ENCODE measurements around the gene REPS2.

The REPS2 gene

GRCh38 chrX:16985286-16985685 lies 38.8 kb downstream of the REPS2 start:
- Histone ChIP-seq H3K27me3 (ENCODE audit: control insufficient read depth in 1 of 2, insufficient read depth in 2 of 2, low read length in 2 of 2) (no peaks in the 10 kb centered on the region), H3K4me3 (ENCODE audit: low read depth in 1 of 2, low read length in 2 of 2) (no peak overlapping the region), H3K4me1 (ENCODE audit: insufficient read depth, low read length) (peaks cover 7% of the 10 kb centered on the region), H3K9ac (ENCODE audit: low read length) (no peak overlapping the region), H3K9me3 (ENCODE audit: low read length) (peaks cover 4% of the 10 kb centered on the region), H3K27ac (ENCODE audit: low read depth, low read length) (no peak overlapping the region), H3K36me3 (ENCODE audit: insufficient read depth, low read length) (no peaks in the 10 kb centered on the region)

- Histone ChIP-seq H3K9ac (ENCODE audit: low read length) (no peak overlapping the region), H3K4me1 (ENCODE audit: insufficient read depth, low read length) (peaks cover 7% of the 10 kb centered on the region), H3K36me3 (ENCODE audit: insufficient read depth, low read length) (no peaks in the 10 kb centered on the region), H3K4me3 (ENCODE audit: low read depth in 1 of 2, low read length in 2 of 2) (no peak overlapping the region), H3K27ac (ENCODE audit: low read depth, low read length) (no peak overlapping the region), H3K9me3 (ENCODE audit: low read length) (peaks cover 4% of the 10 kb centered on the region), H3K27me3 (ENCODE audit: control insufficient read depth in 1 of 2, insufficient read depth in 2 of 2, low read length in 2 of 2) (no peaks in the 10 kb centered on the region)
Measured at GRCh38 chrX:16986169-16986568, 39.7 kb downstream of the REPS2 start.

- Histone ChIP-seq H3K9me3 (ENCODE audit: low read length) (peaks cover 4% of the 10 kb centered on the region), H3K27ac (ENCODE audit: low read depth, low read length) (no peak overlapping the region), H3K4me1 (ENCODE audit: insufficient read depth, low read length) (peaks cover 7% of the 10 kb centered on the region), H3K9ac (ENCODE audit: low read length) (no peak overlapping the region), H3K27me3 (ENCODE audit: control insufficient read depth in 1 of 2, insufficient read depth in 2 of 2, low read length in 2 of 2) (no peaks in the 10 kb centered on the region), H3K4me3 (ENCODE audit: low read depth in 1 of 2, low read length in 2 of 2) (no peak overlapping the region), H3K36me3 (ENCODE audit: insufficient read depth, low read length) (no peaks in the 10 kb centered on the region)
Measured at GRCh38 chrX:16989750-16990149, 43.3 kb downstream of the REPS2 start.

- Histone ChIP-seq H3K36me3 (ENCODE audit: insufficient read depth, low read length) (no peaks in the 10 kb centered on the region), H3K4me1 (ENCODE audit: insufficient read depth, low read length) (peaks cover 7% of the 10 kb centered on the region), H3K27me3 (ENCODE audit: control insufficient read depth in 1 of 2, insufficient read depth in 2 of 2, low read length in 2 of 2) (no peaks in the 10 kb centered on the region), H3K4me3 (ENCODE audit: low read depth in 1 of 2, low read length in 2 of 2) (no peak overlapping the region), H3K9ac (ENCODE audit: low read length) (no peak overlapping the region), H3K27ac (ENCODE audit: low read depth, low read length) (no peak overlapping the region), H3K9me3 (ENCODE audit: low read length) (peaks cover 4% of the 10 kb centered on the region)
Measured at GRCh38 chrX:16990839-16991238, 44.4 kb downstream of the REPS2 start.

GRCh38 chrX:16992445-16992844 lies 46.0 kb downstream of the REPS2 start:
- H3K9ac ChIP-seq (ENCODE audit: low read length), result no peak overlapping the region
- no peak overlapping the region for H3K27ac ChIP-seq (ENCODE audit: low read depth, low read length)
- no peaks in the 10 kb centered on the region for H3K27me3 ChIP-seq (ENCODE audit: control insufficient read depth in 1 of 2, insufficient read depth in 2 of 2, low read length in 2 of 2)
- H3K4me3 ChIP-seq (ENCODE audit: low read depth in 1 of 2, low read length in 2 of 2), result no peak overlapping the region
- no peaks in the 10 kb centered on the region for H3K36me3 ChIP-seq (ENCODE audit: insufficient read depth, low read length)
- peaks cover 4% of the 10 kb centered on the region for H3K9me3 ChIP-seq (ENCODE audit: low read length)
- peaks cover 7% of the 10 kb centered on the region for H3K4me1 ChIP-seq (ENCODE audit: insufficient read depth, low read length)

- Histone ChIP-seq H3K27me3 (ENCODE audit: control insufficient read depth in 1 of 2, insufficient read depth in 2 of 2, low read length in 2 of 2) (no peaks in the 10 kb centered on the region), H3K36me3 (ENCODE audit: insufficient read depth, low read length) (no peaks in the 10 kb centered on the region), H3K9me3 (ENCODE audit: low read length) (no peaks in the 10 kb centered on the region), H3K9ac (ENCODE audit: low read length) (no peak overlapping the region), H3K4me1 (ENCODE audit: insufficient read depth, low read length) (peaks cover 7% of the 10 kb centered on the region), H3K27ac (ENCODE audit: low read depth, low read length) (no peak overlapping the region), H3K4me3 (ENCODE audit: low read depth in 1 of 2, low read length in 2 of 2) (no peak overlapping the region)
Measured at GRCh38 chrX:16992951-16993350, 46.5 kb downstream of the REPS2 start.

- Histone ChIP-seq H3K36me3 (ENCODE audit: insufficient read depth, low read length) (no peaks in the 10 kb centered on the region), H3K4me3 (ENCODE audit: low read depth in 1 of 2, low read length in 2 of 2) (no peak overlapping the region), H3K9me3 (ENCODE audit: low read length) (no peaks in the 10 kb centered on the region), H3K27ac (ENCODE audit: low read depth, low read length) (no peak overlapping the region), H3K4me1 (ENCODE audit: insufficient read depth, low read length) (peaks cover 7% of the 10 kb centered on the region), H3K9ac (ENCODE audit: low read length) (no peak overlapping the region), H3K27me3 (ENCODE audit: control insufficient read depth in 1 of 2, insufficient read depth in 2 of 2, low read length in 2 of 2) (no peaks in the 10 kb centered on the region)
Measured at GRCh38 chrX:16993791-16994318, 47.4 kb downstream of the REPS2 start.

- no peak overlapping the region for H3K27ac ChIP-seq (ENCODE audit: low read depth, low read length)
Measured at GRCh38 chrX:16994736-16995135, 48.3 kb downstream of the REPS2 start.

GRCh38 chrX:16997313-16997712 lies 50.9 kb downstream of the REPS2 start:
- Histone ChIP-seq H3K4me3 (ENCODE audit: low read depth in 1 of 2, low read length in 2 of 2) (no peak overlapping the region), H3K9ac (ENCODE audit: low read length) (no peak overlapping the region), H3K27ac (ENCODE audit: low read depth, low read length) (no peak overlapping the region), H3K9me3 (ENCODE audit: low read length) (no peaks in the 10 kb centered on the region), H3K27me3 (ENCODE audit: control insufficient read depth in 1 of 2, insufficient read depth in 2 of 2, low read length in 2 of 2) (no peaks in the 10 kb centered on the region), H3K36me3 (ENCODE audit: insufficient read depth, low read length) (no peaks in the 10 kb centered on the region), H3K4me1 (ENCODE audit: insufficient read depth, low read length) (no peaks in the 10 kb centered on the region)

More at GRCh38 chrX:16994736-16995135, 48.3 kb downstream of the REPS2 start:
- Histone ChIP-seq H3K4me1 (ENCODE audit: insufficient read depth, low read length) (peaks cover 3% of the 10 kb centered on the region), H3K36me3 (ENCODE audit: insufficient read depth, low read length) (no peaks in the 10 kb centered on the region), H3K27me3 (ENCODE audit: control insufficient read depth in 1 of 2, insufficient read depth in 2 of 2, low read length in 2 of 2) (no peaks in the 10 kb centered on the region), H3K9me3 (ENCODE audit: low read length) (no peaks in the 10 kb centered on the region), H3K4me3 (ENCODE audit: low read depth in 1 of 2, low read length in 2 of 2) (no peak overlapping the region), H3K9ac (ENCODE audit: low read length) (no peak overlapping the region)

GRCh38 chrX:16999275-16999674 lies 52.8 kb downstream of the REPS2 start:
- Histone ChIP-seq H3K36me3 (ENCODE audit: insufficient read depth, low read length) (no peaks in the 10 kb centered on the region), H3K27ac (ENCODE audit: low read depth, low read length) (no peak overlapping the region), H3K9ac (ENCODE audit: low read length) (no peak overlapping the region), H3K4me1 (ENCODE audit: insufficient read depth, low read length) (no peaks in the 10 kb centered on the region), H3K27me3 (ENCODE audit: control insufficient read depth in 1 of 2, insufficient read depth in 2 of 2, low read length in 2 of 2) (no peaks in the 10 kb centered on the region), H3K4me3 (ENCODE audit: low read depth in 1 of 2, low read length in 2 of 2) (no peak overlapping the region), H3K9me3 (ENCODE audit: low read length) (no peaks in the 10 kb centered on the region)

GRCh38 chrX:17000751-17001150 lies 54.3 kb downstream of the REPS2 start:
- H3K4me3 ChIP-seq (ENCODE audit: low read depth in 1 of 2, low read length in 2 of 2), result no peak overlapping the region
- no peaks in the 10 kb centered on the region for H3K4me1 ChIP-seq (ENCODE audit: insufficient read depth, low read length)
- H3K27me3 ChIP-seq (ENCODE audit: control insufficient read depth in 1 of 2, insufficient read depth in 2 of 2, low read length in 2 of 2), result no peaks in the 10 kb centered on the region
- no peak overlapping the region for H3K27ac ChIP-seq (ENCODE audit: low read depth, low read length)
- H3K9ac ChIP-seq (ENCODE audit: low read length), result no peak overlapping the region
- H3K36me3 ChIP-seq (ENCODE audit: insufficient read depth, low read length), result no peaks in the 10 kb centered on the region
- no peaks in the 10 kb centered on the region for H3K9me3 ChIP-seq (ENCODE audit: low read length)

- Histone ChIP-seq H3K9me3 (ENCODE audit: low read length) (no peaks in the 10 kb centered on the region), H3K27ac (ENCODE audit: low read depth, low read length) (no peak overlapping the region), H3K9ac (ENCODE audit: low read length) (no peak overlapping the region), H3K36me3 (ENCODE audit: insufficient read depth, low read length) (no peaks in the 10 kb centered on the region), H3K4me3 (ENCODE audit: low read depth in 1 of 2, low read length in 2 of 2) (no peak overlapping the region), H3K4me1 (ENCODE audit: insufficient read depth, low read length) (no peaks in the 10 kb centered on the region), H3K27me3 (ENCODE audit: control insufficient read depth in 1 of 2, insufficient read depth in 2 of 2, low read length in 2 of 2) (peaks cover 0 to 3% of the 10 kb centered on the region in 2 donors)
Measured at GRCh38 chrX:17005712-17006368, 59.4 kb downstream of the REPS2 start.
